Measurements from ENCODE around the gene SUPT6H. TPM values are rescaled to one million over a fixed set of nuclear protein-coding genes. Genes with fewer than 3 reads are reported as not detected.

The SUPT6H gene
- total RNA-seq, 2 donors from 2014 or later, result 26.5 to 37.2 TPM

DNA sequence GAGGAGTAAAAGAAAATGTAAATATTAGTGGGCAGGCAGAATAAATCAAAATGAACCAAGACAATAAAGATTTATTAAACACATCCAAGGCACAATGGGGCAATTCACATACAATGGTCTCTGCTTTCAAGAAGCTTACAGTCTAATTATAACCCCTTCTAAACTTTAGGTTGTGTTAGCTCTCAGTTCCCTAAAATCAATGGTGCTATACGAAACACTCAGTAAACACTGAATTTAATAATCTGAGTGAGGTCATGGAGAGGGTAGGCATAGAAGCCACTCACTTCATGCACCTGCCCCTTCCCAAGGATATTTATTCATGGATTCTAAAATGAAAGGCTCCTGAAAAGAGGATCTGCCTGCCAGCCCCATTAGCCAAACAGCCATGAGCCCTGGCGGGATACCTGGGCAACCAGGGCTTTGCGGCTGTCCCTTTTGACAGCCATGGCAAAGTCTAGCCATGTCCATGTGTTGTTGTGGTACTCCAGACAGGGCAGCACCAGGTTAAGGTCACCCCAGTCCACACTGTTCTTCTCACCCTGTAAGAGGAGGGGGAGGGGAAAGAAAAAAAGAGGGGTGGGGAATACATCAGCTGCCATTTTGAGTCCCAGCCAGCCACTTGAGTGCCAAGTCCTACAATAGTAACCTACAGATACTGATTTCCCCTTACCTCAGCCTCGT, 46.6 kb upstream of the SUPT6H start:
- no peak for DNase-seq
- no peak overlapping the region for H3K4me3 ChIP-seq
- no peak for TF ChIP-seq POLR2A (IDR thresholded peaks at IDR 0.05)
- TF ChIP-seq, protein P1, sequence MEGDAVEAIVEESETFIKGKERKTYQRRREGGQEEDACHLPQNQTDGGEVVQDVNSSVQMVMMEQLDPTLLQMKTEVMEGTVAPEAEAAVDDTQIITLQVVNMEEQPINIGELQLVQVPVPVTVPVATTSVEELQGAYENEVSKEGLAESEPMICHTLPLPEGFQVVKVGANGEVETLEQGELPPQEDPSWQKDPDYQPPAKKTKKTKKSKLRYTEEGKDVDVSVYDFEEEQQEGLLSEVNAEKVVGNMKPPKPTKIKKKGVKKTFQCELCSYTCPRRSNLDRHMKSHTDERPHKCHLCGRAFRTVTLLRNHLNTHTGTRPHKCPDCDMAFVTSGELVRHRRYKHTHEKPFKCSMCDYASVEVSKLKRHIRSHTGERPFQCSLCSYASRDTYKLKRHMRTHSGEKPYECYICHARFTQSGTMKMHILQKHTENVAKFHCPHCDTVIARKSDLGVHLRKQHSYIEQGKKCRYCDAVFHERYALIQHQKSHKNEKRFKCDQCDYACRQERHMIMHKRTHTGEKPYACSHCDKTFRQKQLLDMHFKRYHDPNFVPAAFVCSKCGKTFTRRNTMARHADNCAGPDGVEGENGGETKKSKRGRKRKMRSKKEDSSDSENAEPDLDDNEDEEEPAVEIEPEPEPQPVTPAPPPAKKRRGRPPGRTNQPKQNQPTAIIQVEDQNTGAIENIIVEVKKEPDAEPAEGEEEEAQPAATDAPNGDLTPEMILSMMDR (IDR thresholded peaks at IDR 0.05), result no peak
- H3K27me3 ChIP-seq, result no peaks in the 10 kb centered on the region
- no peak overlapping the region for H3K27ac ChIP-seq
- WGBS, 2 donors, result 80 to 85% methylated on average over 4 of the region's 4 CpGs
- no peaks in the 10 kb centered on the region for H3K9me3 ChIP-seq
- intact Hi-C loops (cut with DNase I), result no loop called here
- peaks cover 17 to 45% of the 10 kb centered on the region in 2 donors for H3K36me3 ChIP-seq (replicated peaks in 1 of 2; ENCODE audit: insufficient read depth in 1 of 2, low read depth in 2 of 2)
- no peaks in the 10 kb centered on the region for H3K4me1 ChIP-seq
- ATAC-seq, result no peak

- H3K36me3 ChIP-seq (replicated peaks in 1 of 2; ENCODE audit: insufficient read depth in 1 of 2, low read depth in 2 of 2), result peaks cover 23 to 54% of the 10 kb centered on the region in 2 donors
- H3K27ac ChIP-seq, result no peak overlapping the region
- DNase-seq (no peak), ATAC-seq (no peak)
- H3K27me3 ChIP-seq, result no peaks in the 10 kb centered on the region
- TF ChIP-seq, protein P1 (IDR thresholded peaks at IDR 0.05), result no peak
- no peak for TF ChIP-seq POLR2A (IDR thresholded peaks at IDR 0.05)
- H3K4me1 ChIP-seq, result no peaks in the 10 kb centered on the region
- no peaks in the 10 kb centered on the region for H3K9me3 ChIP-seq
- no peak overlapping the region for H3K4me3 ChIP-seq
- WGBS, 2 donors, result 80 to 84% methylated on average over 7 of the region's 7 CpGs
- intact Hi-C loops (cut with DNase I), result no loop called here
Observed at GRCh38 chr17:28616281-28616680, 45.7 kb upstream of the SUPT6H start.

GRCh38 chr17:28618464-28618863, 43.5 kb upstream of the SUPT6H start:
- ATAC-seq, result no peak
- intact Hi-C loops (cut with DNase I), result no loop called here
- no peak for DNase-seq
- H3K27ac ChIP-seq, result no peak overlapping the region
- H3K9me3 ChIP-seq, result no peaks in the 10 kb centered on the region
- 80 to 82% methylated on average over 3 of the region's 3 CpGs for WGBS, 2 donors
- H3K4me3 ChIP-seq, result no peak overlapping the region
- H3K4me1 ChIP-seq, result no peaks in the 10 kb centered on the region
- peaks cover 42 to 64% of the 10 kb centered on the region in 2 donors for H3K36me3 ChIP-seq (replicated peaks in 1 of 2; ENCODE audit: insufficient read depth in 1 of 2, low read depth in 2 of 2)
- TF ChIP-seq, protein P1 (IDR thresholded peaks at IDR 0.05), result no peak
- no peak for TF ChIP-seq POLR2A (IDR thresholded peaks at IDR 0.05)
- H3K27me3 ChIP-seq, result no peaks in the 10 kb centered on the region

DNA sequence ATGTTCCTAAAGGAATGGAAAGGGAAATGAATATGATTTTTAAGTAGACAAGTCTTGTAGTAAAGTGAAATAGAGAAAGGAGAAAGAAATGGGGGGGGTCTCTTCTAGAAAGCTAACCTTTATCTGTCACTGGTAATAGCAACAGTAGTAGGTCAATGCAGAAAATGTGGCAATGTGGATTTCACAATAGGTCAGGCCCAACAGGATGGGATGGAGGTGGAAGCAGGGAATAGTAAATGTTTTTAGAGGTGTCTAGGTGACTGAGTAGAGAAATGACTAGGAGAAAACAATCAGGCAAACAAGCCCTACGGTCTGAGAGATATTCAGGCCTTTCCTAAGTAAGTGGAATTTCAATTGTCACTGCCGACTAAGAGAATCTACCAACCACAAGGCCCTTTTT, 42.0 kb upstream of the SUPT6H start:
- Histone ChIP-seq H3K36me3 (replicated peaks in 1 of 2; ENCODE audit: insufficient read depth in 1 of 2, low read depth in 2 of 2) (peaks cover 45 to 66% of the 10 kb centered on the region in 2 donors), H3K27me3 (no peaks in the 10 kb centered on the region)
- 77 to 82% methylated on average over 2 of the region's 2 CpGs for WGBS, 2 donors

More for the DNA sequence above, 42.0 kb upstream of the SUPT6H start:
- no peaks in the 10 kb centered on the region for H3K9me3 ChIP-seq
- H3K4me3 ChIP-seq, result no peak overlapping the region
- TF ChIP-seq, protein P1 (IDR thresholded peaks at IDR 0.05), result no peak
- no peak for TF ChIP-seq POLR2A (IDR thresholded peaks at IDR 0.05)
- H3K4me1 ChIP-seq, result peaks cover 5% of the 10 kb centered on the region
- ATAC-seq (no peak), DNase-seq (no peak)
- intact Hi-C loops (cut with DNase I), result no loop called here
- H3K27ac ChIP-seq, result no peak overlapping the region
